HEK293 (cell line): Measurements from ENCODE around the gene BTNL8.
A peak's percentile ranks its signal among the peaks of the same experiment; 100 is the strongest.

Source experiments
- CTCF ChIA-PET: fragments of 350-600 bp; formaldehyde crosslinking; extraction: SDS; loops from one replicate; lab custom pipeline; 2021; ENCODE audit warnings: antibody characterized with exemption; lab: Yijun Ruan, JAX
- POLR2A ChIA-PET: fragments of 300-600 bp; formaldehyde crosslinking; extraction: SDS; loops from one replicate; lab custom pipeline; 2020; ENCODE audit warnings: antibody characterized with exemption, inconsistent platforms; lab: Yijun Ruan, JAX
- H3K27ac ChIP-seq: fragments of 200-500 bp; sonication (Bioruptor generic); 2 replicates; pipeline ENCODE4 v1.5.1; 2014; ENCODE audit warnings: low read depth, low read length, control low read depth, inconsistent platforms; ENCODE audit errors: extremely low read depth
- H3K36me3 ChIP-seq, 2 experiments: fragments of 200-500 bp in 1 of 2; sonication (Bioruptor generic) in 1 of 2; 1 replicate in 1 of 2; 2 replicates in 1 of 2; pipeline ENCODE4 v1.5.1; 2014 to 2017; ENCODE audit warnings: inconsistent platforms in 2 of 2, low read length in 2 of 2; ENCODE audit not compliant: control insufficient read depth in 2 of 2, insufficient read depth in 1 of 2
- H3K4me1 ChIP-seq: fragments of 200-500 bp; sonication (Bioruptor generic); 2 replicates; pipeline ENCODE4 v1.5.1; 2014; ENCODE audit warnings: mild to moderate bottlenecking, low read length, inconsistent platforms; ENCODE audit not compliant: control insufficient read depth, insufficient read depth
- H3K4me3 ChIP-seq: 2 replicates; pipeline ENCODE4 v1.5.1; 2011; ENCODE audit warnings: low read depth, mild to moderate bottlenecking, control low read depth, low read length, moderate library complexity
- H3K9me3 ChIP-seq: fragments of 200-500 bp; sonication (Bioruptor generic); 2 replicates; pipeline ENCODE4 v1.5.1; 2014; ENCODE audit warnings: low read depth, low read length, inconsistent platforms; ENCODE audit not compliant: control insufficient read depth, insufficient read depth
- BCL11A ChIP-seq: fragments of 450-650 bp; formaldehyde crosslinking; IDR thresholded peaks from 2 replicates; pipeline ENCODE4 v1.5.1; 2016; ENCODE audit warnings: low read depth, missing biosample characterization, missing genetic modification characterization
- EGR2 ChIP-seq: fragments of 450-650 bp; formaldehyde crosslinking; IDR thresholded peaks from 2 replicates; pipeline ENCODE4 v1.5.1; 2016; ENCODE audit warnings: low read depth, missing biosample characterization, missing genetic modification characterization
- FEZF1 ChIP-seq: fragments of 450-650 bp; formaldehyde crosslinking; IDR thresholded peaks from 2 replicates; pipeline ENCODE4 v1.5.1; 2016; ENCODE audit warnings: missing biosample characterization, missing genetic modification characterization
- GLI4 ChIP-seq: fragments of 450-650 bp; formaldehyde crosslinking; IDR thresholded peaks from 2 replicates; pipeline ENCODE4 v1.5.1; 2016; ENCODE audit warnings: missing biosample characterization, missing genetic modification characterization
- KLF1 ChIP-seq: fragments of 450-650 bp; formaldehyde crosslinking; IDR thresholded peaks from 2 replicates; pipeline ENCODE4 v1.5.1; 2016; ENCODE audit warnings: missing biosample characterization, missing genetic modification characterization
- KLF10 ChIP-seq: fragments of 450-650 bp; IDR thresholded peaks from 2 replicates; pipeline ENCODE4 v1.5.1; 2018; ENCODE audit warnings: missing biosample characterization, mild to moderate bottlenecking, missing genetic modification characterization
- KLF17 ChIP-seq: fragments of 450-650 bp; formaldehyde crosslinking; IDR thresholded peaks from 2 replicates; pipeline ENCODE4 v1.5.1; 2016; ENCODE audit warnings: missing biosample characterization, missing genetic modification characterization
- REPIN1 ChIP-seq: fragments of 450-650 bp; formaldehyde crosslinking; IDR thresholded peaks from 2 replicates; pipeline ENCODE4 v1.5.1; 2017; ENCODE audit warnings: missing biosample characterization, missing genetic modification characterization, low read depth
- SETDB1 ChIP-seq: IDR thresholded peaks from one replicate; pipeline ENCODE4 v1.6.1; 2017; ENCODE audit warnings: mild to moderate bottlenecking, low read length, moderate library complexity, mixed read lengths; ENCODE audit not compliant: insufficient read length
- TRIM28 ChIP-seq: IDR thresholded peaks from 2 replicates; pipeline ENCODE4 v1.6.1; 2011; ENCODE audit warnings: low read length, control low read depth, borderline replicate concordance
- ZBTB20 ChIP-seq: fragments of 450-650 bp; formaldehyde crosslinking; IDR thresholded peaks from 2 replicates; pipeline ENCODE4 v1.5.1; 2016; ENCODE audit warnings: missing biosample characterization, missing genetic modification characterization
- ZNF140 ChIP-seq: fragments of 450-650 bp; formaldehyde crosslinking; IDR thresholded peaks from 2 replicates; pipeline ENCODE4 v1.5.1; 2016; ENCODE audit warnings: missing biosample characterization, missing genetic modification characterization
- ZNF16 ChIP-seq: fragments of 450-650 bp; formaldehyde crosslinking; IDR thresholded peaks from 2 replicates; pipeline ENCODE4 v1.5.1; 2016; ENCODE audit warnings: low read depth, missing biosample characterization, missing genetic modification characterization
- ZNF311 ChIP-seq: fragments of 450-650 bp; formaldehyde crosslinking; IDR thresholded peaks from 2 replicates; pipeline ENCODE4 v1.5.1; 2017; ENCODE audit warnings: missing biosample characterization, missing genetic modification characterization, borderline replicate concordance
- ZNF596 ChIP-seq: fragments of 450-650 bp; IDR thresholded peaks from 2 replicates; pipeline ENCODE4 v1.5.0; 2018; ENCODE audit warnings: missing biosample characterization, mild to moderate bottlenecking, missing genetic modification characterization, moderate library complexity
- ZNF623 ChIP-seq: fragments of 450-650 bp; formaldehyde crosslinking; IDR thresholded peaks from 2 replicates; pipeline ENCODE4 v1.5.1; 2016; ENCODE audit warnings: missing biosample characterization, missing genetic modification characterization
- ZNF692 ChIP-seq: fragments of 450-650 bp; formaldehyde crosslinking; IDR thresholded peaks from 2 replicates; pipeline ENCODE4 v1.5.1; 2016; ENCODE audit warnings: missing biosample characterization, missing genetic modification characterization
- ZNF701 ChIP-seq: fragments of 450-650 bp; formaldehyde crosslinking; IDR thresholded peaks from 2 replicates; pipeline ENCODE4 v1.5.1; 2016; ENCODE audit warnings: missing biosample characterization, missing genetic modification characterization

BTNL8 gene

GRCh38 chr5:180873615-180874520 is 25.1 kb upstream of the BTNL8 start:
- Histone ChIP-seq H3K9me3 (no peaks in the 10 kb centered on the region), H3K4me1 (no peaks in the 10 kb centered on the region), H3K36me3 (no peaks in the 10 kb centered on the region), H3K4me3 (no peak overlapping the region), H3K27ac (no peak overlapping the region)
- ChIA-PET POLR2A (no interaction called here), CTCF (interaction anchor here (0.7 to 1.0 kb wide), 2 partner anchors 8 to 13 kb away, joined by 4 to 6 read pairs; partner anchors contain the start of gene ZFP62)
- no peak for TF ChIP-seq BCL11A (tag by site-specific recombination)
- TF ChIP-seq SETDB1: peak; percentile 25
- no peak for TF ChIP-seq ZNF701 (tag by site-specific recombination)
- TF ChIP-seq ZNF311: no peak
- TF ChIP-seq ZNF16 (tag by site-specific recombination): no peak
- TF ChIP-seq KLF1 (tag by site-specific recombination): peak; percentile 92
- no peak for TF ChIP-seq EGR2 (tag by site-specific recombination)
- TF ChIP-seq ZNF623 (tag by site-specific recombination): no peak
- no peak for TF ChIP-seq ZNF140

- TF ChIP-seq ZNF596 (tag by site-specific recombination) (no peak), KLF17 (tag by site-specific recombination) (no peak), FEZF1 (no peak), ZNF692 (tag by site-specific recombination) (no peak), REPIN1 (no peak), KLF10 (no peak), GLI4 (tag by site-specific recombination) (no peak), ZBTB20 (tag by site-specific recombination) (no peak)
- Histone ChIP-seq H3K27ac (no peak overlapping the region), H3K4me1 (no peaks in the 10 kb centered on the region), H3K36me3 (no peaks in the 10 kb centered on the region), H3K9me3 (no peaks in the 10 kb centered on the region), H3K4me3 (no peak overlapping the region)
- CTCF ChIA-PET: interaction anchor here (0.7 kb wide), 1 partner anchor 9 kb away, joined by 4 read pairs; no protein-coding TSS in a partner anchor
- POLR2A ChIA-PET: interaction anchor here (0.6 kb wide), 1 partner anchor 1232 kb away, joined by 3 read pairs; no protein-coding TSS in a partner anchor
Measured at GRCh38 chr5:180874804-180875582, 24.0 kb upstream of the BTNL8 start.

GRCh38 chr5:180875860-180876426 is 23.0 kb upstream of the BTNL8 start:
- ChIA-PET POLR2A (interaction anchor here (0.7 kb wide), 1 partner anchor 13 kb away, joined by 3 read pairs; no protein-coding TSS in a partner anchor), CTCF (no interaction called here)
- Histone ChIP-seq H3K9me3 (no peaks in the 10 kb centered on the region), H3K36me3 (no peaks in the 10 kb centered on the region), H3K4me3 (no peak overlapping the region), H3K4me1 (no peaks in the 10 kb centered on the region), H3K27ac (no peak overlapping the region)
- TF ChIP-seq TRIM28: no peak
